ENCODE measurements around the gene AQR.
"Not testable (repeated sequence)": the region's sequence is repeated elsewhere in the genome, so short reads cannot be mapped to it uniquely, and the experiment has no call there.

Gene AQR

DNA sequence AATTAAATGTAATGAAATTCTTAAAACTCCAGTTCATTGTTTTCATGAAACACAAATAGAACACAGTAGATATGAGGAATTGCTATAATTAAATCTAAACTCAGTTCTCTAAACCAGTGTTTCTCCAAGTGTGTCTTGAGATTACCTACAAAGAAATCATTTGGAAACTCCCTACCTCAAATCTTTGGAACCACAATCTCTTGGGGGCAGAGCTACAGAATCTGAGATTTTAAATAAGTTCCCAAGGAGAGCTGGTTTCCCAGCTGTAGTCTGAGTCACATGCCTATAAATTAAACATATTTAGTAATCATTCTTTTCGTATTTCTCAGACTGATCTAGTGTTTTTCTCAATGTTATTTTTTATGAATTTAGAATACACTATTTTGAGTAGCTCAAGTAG lies 157.2 kb downstream of the AQR start:
- DNase-seq = no peak

DNA sequence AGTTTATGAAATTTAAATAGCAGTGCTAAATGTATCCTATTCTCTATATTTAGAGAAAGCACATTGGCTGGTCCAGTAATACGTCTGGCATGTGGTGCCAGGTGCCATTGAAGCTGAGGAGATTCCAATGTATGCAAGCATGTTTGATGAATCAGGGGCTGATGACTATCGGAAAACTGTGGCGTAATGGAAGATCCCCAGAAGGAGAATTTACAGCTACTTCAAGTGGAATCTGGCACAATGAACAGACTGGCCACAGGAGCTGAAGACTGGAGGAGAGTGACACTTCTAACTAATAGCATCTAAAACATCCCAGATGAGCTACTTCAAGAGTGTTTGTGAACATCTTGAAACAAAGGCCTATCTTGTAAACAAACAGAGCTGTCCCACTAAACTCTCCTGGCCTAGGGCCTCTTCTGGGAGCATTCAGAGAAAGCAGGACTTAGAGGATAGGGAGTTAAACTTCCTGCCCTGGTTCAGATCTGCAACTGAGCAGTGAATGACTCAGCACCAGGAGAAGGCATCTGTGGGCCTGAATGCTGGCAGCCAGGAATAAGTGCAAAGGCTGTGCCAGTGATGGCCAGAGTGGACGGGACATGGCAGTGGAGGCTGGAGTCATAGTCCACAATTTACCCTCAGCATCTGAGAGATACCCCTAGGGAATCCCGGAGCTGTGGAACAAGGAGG lies 159.0 kb downstream of the AQR start:
- peak in 1 of 2 experiments; percentile 38 for DNase-seq

DNA sequence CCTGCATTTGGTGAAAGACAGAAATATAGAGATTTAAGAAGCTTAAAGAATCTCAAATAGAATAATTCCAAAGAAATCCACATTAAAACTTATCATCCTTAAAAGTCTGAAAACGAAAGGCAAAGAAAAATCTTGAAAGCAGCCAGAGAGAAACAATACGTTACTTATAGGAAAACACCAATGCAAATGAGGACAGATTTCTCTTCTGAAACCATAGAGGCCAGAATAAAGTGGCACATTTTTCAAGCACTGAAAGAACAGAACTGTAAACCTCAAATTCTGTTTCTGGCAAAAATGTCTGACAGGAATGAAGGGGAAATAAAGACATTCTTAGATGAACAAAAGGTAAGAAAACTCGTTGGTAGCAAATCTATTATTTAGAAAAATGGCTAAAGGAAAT lies 160.4 kb downstream of the AQR start:
- DNase-seq = no peak

- DNase-seq = no peak
Observed at GRCh38 chr15:34808016-34808415, 161.5 kb downstream of the AQR start.

DNA sequence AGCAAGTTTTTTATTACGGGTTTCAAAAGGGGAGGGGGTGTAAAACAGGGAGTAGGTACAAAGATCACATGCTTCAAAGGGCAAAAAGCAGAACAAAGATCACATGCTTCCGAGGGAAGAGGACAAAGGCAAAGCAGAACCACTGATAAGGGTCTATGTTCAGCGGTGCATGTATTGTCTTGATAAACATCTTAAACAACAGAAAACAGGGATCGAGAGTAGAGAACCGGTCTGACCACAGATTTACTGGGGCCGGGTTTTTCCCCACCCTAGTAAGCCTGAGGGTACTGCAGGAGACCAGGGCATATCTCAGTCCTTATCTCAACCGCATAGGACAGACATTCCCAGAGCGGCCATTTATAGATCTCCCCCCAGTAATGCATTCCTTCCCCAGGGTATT lies 162.3 kb downstream of the AQR start:
- not testable (repeated sequence) for DNase-seq

DNA sequence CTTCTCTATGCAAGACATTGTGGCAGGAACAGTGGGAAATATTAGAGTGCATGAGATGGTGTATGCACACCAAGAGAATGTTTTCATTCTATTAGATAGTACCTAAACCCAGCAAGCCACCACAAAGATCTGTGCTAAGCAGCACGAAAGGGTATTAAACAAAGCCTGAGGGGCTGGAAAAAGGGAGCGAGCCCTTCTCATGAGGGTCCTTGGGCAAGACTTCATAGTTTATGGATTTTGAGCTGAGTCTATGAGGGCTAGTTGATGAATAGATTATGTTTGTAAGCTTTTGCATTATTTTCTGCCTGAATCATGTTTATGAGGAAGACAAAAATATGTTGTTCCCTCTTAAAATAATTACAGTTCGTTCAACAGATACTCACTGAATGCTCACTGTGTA lies 164.8 kb downstream of the AQR start:
- no peak for DNase-seq

GRCh38 chr15:34804113-34804512 lies 165.4 kb downstream of the AQR start:
- peak in 1 of 2 experiments; percentile 19 for DNase-seq

DNA sequence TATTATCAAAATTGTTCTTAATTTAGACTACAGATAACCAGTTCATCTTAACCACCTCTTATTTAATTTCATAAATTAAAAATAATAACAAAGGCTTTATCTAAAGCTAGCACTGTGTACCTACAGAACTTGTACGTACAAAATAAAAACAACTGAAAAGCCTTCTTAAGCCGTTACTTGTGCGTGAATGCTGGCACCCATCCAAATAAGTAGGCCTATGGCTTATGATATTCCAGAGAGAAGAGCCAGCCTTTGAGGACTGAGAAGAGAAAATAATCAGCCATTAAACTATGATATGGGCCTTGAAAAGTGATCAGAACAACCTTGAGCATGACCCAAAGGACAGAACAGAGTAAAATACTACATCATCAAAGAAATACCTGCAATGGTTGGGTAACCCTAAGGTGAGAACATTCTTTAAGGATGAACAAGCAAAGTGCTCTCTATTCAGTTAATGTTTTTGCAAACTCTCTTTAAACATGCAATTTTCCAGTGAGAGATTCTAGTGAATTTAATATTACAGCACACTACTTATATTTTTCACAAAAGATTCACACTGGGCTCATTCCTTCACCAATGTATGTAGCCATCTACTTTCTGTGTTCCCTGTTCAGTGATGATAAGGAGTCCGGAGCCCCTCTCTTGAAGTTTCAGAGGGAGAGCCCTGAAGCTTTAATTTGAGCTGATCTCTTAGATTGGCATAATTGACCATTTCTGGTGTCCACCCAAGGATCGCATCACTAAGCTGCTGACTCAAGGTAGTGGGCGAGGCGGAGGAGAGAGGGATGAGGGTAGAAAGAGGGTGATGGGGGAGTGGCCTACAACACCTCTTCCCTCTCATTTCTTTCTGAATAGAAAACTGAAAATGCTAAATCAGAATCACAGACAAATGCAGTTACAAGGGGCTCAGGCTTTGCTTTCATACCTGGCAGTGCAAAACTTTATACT lies 166.5 kb downstream of the AQR start:
- peak in 1 of 2 experiments; percentile 23 for DNase-seq

DNA sequence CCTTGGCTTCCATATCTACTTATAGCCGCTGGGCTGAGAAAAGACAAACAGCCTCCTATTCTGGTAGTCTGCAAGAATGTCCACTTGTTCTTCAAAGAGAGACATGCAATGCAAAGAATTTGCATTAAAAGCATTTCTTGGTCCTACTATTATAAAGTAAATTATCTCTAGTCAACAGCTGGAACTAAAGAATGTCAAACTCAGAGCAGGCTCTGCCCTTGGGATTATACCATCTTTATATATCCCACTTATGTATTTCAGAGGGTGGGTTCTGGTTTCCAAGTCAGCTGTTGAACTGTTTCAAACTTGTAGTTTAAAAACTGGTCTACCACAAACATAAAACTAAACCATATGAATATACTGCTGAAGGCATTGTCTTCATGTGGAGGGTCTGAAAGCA lies 167.2 kb downstream of the AQR start:
- DNase-seq = peak in 1 of 2 experiments; percentile 21
